ENCODE measurements around the gene FBXO9. TPM values are rescaled to one million over a fixed set of nuclear protein-coding genes. Genes with fewer than 3 reads are reported as not detected.

FBXO9 gene
- total RNA-seq, 1 experiment from 2014 or later: 68.4 TPM

GRCh38 chr6:53026526-53026925 is 38.7 kb upstream of the FBXO9 start:
- H2BK120ac ChIP-seq (ENCODE audit: low read depth, low read length, poor library complexity, severe bottlenecking): no peak overlapping the region
- Mint-ChIP-seq H3K27me3 (ENCODE audit: low read depth) (no peaks in the 10 kb centered on the region), H3K4me3 (no peak overlapping the region), H3K27ac (no peak overlapping the region), H3K4me1 (0 out of 4 replicates have a peak, but pooled peaks cover 0 to 4% of the 10 kb centered on the region in 2 experiments), H3K36me3 (ENCODE audit: insufficient read depth in 1 of 3, low read depth in 3 of 3) (peaks cover 0 to 30% (median 4%) of the 10 kb centered on the region in 3 experiments; a peak in 4 of 7 replicates), H3K9me3 (no peaks in the 10 kb centered on the region)
- H3K4me1 ChIP-seq (ENCODE audit: insufficient read depth, low read length): no peaks in the 10 kb centered on the region
- no peak overlapping the region for H3K14ac ChIP-seq (ENCODE audit: insufficient read depth, low read length)
- H3T11ph ChIP-seq (ENCODE audit: low read length): no peak overlapping the region
- no peak overlapping the region for H2AK5ac ChIP-seq (ENCODE audit: insufficient read length, low read length)
- no peak overlapping the region for H3K56ac ChIP-seq (ENCODE audit: insufficient read length, low read depth, low read length)
- no peaks in the 10 kb centered on the region for H3K27me3 ChIP-seq (ENCODE audit: insufficient read depth, low read length)
- WGBS (ENCODE audit: extremely low coverage, insufficient read length, low lambda C conversion rate): no CpG with 5 or more reads among the region's 3 CpGs
- H4K20me1 ChIP-seq (ENCODE audit: control insufficient read depth, insufficient read depth, insufficient read length): no peaks in the 10 kb centered on the region
- H2BK20ac ChIP-seq (ENCODE audit: low read depth, low read length, poor library complexity, severe bottlenecking): no peak overlapping the region
- no peak overlapping the region for H3K18ac ChIP-seq (ENCODE audit: insufficient read length, low read depth, low read length)
- H3K23me2 ChIP-seq (ENCODE audit: insufficient read length, low read depth, low read length, poor library complexity, severe bottlenecking): no peaks in the 10 kb centered on the region
- no peak overlapping the region for H2BK5ac ChIP-seq (ENCODE audit: insufficient read length, low read length)
- H4K8ac ChIP-seq (replicated peaks; ENCODE audit: insufficient read length, low read depth, low read length): no peak overlapping the region
- no peak overlapping the region for H4K5ac ChIP-seq (ENCODE audit: insufficient read length, low read depth, low read length)
- no peak overlapping the region for H2BK12ac ChIP-seq (ENCODE audit: insufficient read length, low read depth, low read length)
- H2AFZ ChIP-seq (ENCODE audit: low read length): no peak overlapping the region
- no peaks in the 10 kb centered on the region for H3K79me2 ChIP-seq (ENCODE audit: insufficient read depth, low read length)
- no peak overlapping the region for H3K4ac ChIP-seq (ENCODE audit: low read depth, low read length)
- H3K27ac ChIP-seq (ENCODE audit: insufficient read length, low read depth, low read length): no peak overlapping the region
- no peak overlapping the region for H2BK15ac ChIP-seq (ENCODE audit: low read depth, low read length)
- no peak overlapping the region for H3K9ac ChIP-seq (ENCODE audit: extremely low read depth, insufficient read length, low read length)
- H4K91ac ChIP-seq (ENCODE audit: insufficient read length, low read depth, low read length): no peak overlapping the region
- TF ChIP-seq CTCF (conservative IDR thresholded peaks at IDR 0.05): no peak
- no peaks in the 10 kb centered on the region for H3K79me1 ChIP-seq (ENCODE audit: insufficient read depth, low read depth, low read length, poor library complexity, severe bottlenecking)
- H3K9me3 ChIP-seq (ENCODE audit: control insufficient read depth, low read depth, low read length): no peaks in the 10 kb centered on the region
- H3K4me2 ChIP-seq (ENCODE audit: insufficient read depth, insufficient read length, low read length): no peak overlapping the region
- DNase-seq: no peak
- H3K23ac ChIP-seq (ENCODE audit: insufficient read length, low read depth, low read length): no peak overlapping the region
